Measurements from ENCODE around the gene PREX1.

PREX1 gene

GRCh38 chr20:48809673-48810072 is 18.1 kb downstream of the PREX1 start:
- no peak overlapping the region for H3K27ac ChIP-seq (ENCODE audit: low read length, poor library complexity, severe bottlenecking)
- H3K4me1 ChIP-seq (ENCODE audit: control insufficient read depth, insufficient read depth, low read depth, low read length), result peaks cover 2% of the 10 kb centered on the region
- no peak overlapping the region for H3K18ac ChIP-seq (ENCODE audit: low read depth in 1 of 2, low read length in 2 of 2)
- no peak overlapping the region for H2BK5ac ChIP-seq (ENCODE audit: low read depth, low read length, poor library complexity, severe bottlenecking)
- H3K9ac ChIP-seq (ENCODE audit: low read length), result no peak overlapping the region
- H3K9me3 ChIP-seq (ENCODE audit: control insufficient read depth, low read length), result peaks cover 12% of the 10 kb centered on the region
- H2BK120ac ChIP-seq (ENCODE audit: low read depth, low read length), result no peak overlapping the region
- H4K8ac ChIP-seq (ENCODE audit: low read length), result no peak overlapping the region
- WGBS, result 96% methylated on average over 4 of the region's 5 CpGs
- H3K4ac ChIP-seq (ENCODE audit: low read depth in 1 of 2, low read length in 2 of 2), result no peak overlapping the region
- no peak overlapping the region for H3K23ac ChIP-seq (ENCODE audit: low read length in 2 of 2)
- no peak for DNase-seq
- H4K91ac ChIP-seq (ENCODE audit: low read length), result no peak overlapping the region
- H2AK5ac ChIP-seq (ENCODE audit: low read length, severe bottlenecking), result no peak overlapping the region
- H3K4me3 ChIP-seq (ENCODE audit: insufficient read depth in 1 of 2, low read depth in 1 of 2, low read length in 2 of 2), result no peak overlapping the region
- no peak overlapping the region for H3K14ac ChIP-seq (ENCODE audit: low read length in 2 of 2)
- H3K79me1 ChIP-seq (replicated peaks; ENCODE audit: low read length, poor library complexity, severe bottlenecking), result peaks cover 34% of the 10 kb centered on the region
- no peak overlapping the region for H2BK12ac ChIP-seq (ENCODE audit: low read length in 2 of 2)
- no peaks in the 10 kb centered on the region for H3K36me3 ChIP-seq (ENCODE audit: control insufficient read depth in 1 of 2, insufficient read depth in 2 of 2, low read depth in 1 of 2, low read length in 2 of 2)
- H3K27me3 ChIP-seq (ENCODE audit: control insufficient read depth in 1 of 2, insufficient read depth in 1 of 2, low read length in 2 of 2), result peaks cover 0 to 25% of the 10 kb centered on the region in 2 experiments
- no peak overlapping the region for H3K4me2 ChIP-seq (ENCODE audit: low read length, poor library complexity, severe bottlenecking)
- H2BK15ac ChIP-seq (ENCODE audit: low read depth, poor library complexity, severe bottlenecking), result no peak overlapping the region
- no peak overlapping the region for H2AFZ ChIP-seq (ENCODE audit: low read depth, low read length)

DNA sequence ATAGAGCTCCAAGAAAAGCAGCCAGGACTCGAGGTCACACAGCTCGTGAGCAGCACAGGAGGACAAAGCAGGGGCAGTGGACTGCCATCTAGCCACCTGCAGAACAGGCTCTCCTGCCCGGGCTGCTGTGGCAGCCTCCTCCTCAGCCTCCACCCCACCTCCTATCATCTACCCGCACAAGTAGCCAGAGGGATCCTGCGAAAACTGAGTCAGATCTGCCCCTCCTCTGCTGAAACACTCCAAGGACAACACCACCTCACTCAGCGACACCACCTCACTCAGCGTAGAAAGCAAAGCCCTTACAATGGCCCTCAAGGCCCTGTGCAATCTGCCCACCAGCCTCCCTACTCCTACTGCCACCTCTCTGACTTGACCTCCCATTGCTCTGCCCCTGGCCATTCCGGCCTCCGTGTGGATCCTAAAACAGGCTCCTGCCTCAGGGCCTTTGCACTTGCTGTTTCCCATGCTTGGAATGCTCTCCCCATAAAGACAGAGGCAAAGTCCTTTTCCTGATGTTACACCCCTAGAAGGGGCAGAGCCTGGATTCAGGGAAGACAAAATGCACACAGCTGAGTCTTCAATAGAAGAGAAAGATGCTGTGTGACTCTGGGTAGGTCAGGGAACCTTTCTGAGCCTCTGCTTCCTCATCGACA is 19.3 kb downstream of the PREX1 start:
- Histone ChIP-seq H2BK5ac (ENCODE audit: low read depth, low read length, poor library complexity, severe bottlenecking) (no peak overlapping the region), H3K14ac (ENCODE audit: low read length in 2 of 2) (no peak overlapping the region), H3K27ac (ENCODE audit: low read length, poor library complexity, severe bottlenecking) (no peak overlapping the region), H2BK12ac (ENCODE audit: low read length in 2 of 2) (no peak overlapping the region), H3K4ac (ENCODE audit: low read depth in 1 of 2, low read length in 2 of 2) (no peak overlapping the region), H3K4me2 (ENCODE audit: low read length, poor library complexity, severe bottlenecking) (no peak overlapping the region), H4K91ac (ENCODE audit: low read length) (no peak overlapping the region), H3K9ac (ENCODE audit: low read length) (no peak overlapping the region), H3K18ac (ENCODE audit: low read depth in 1 of 2, low read length in 2 of 2) (no peak overlapping the region), H3K9me3 (ENCODE audit: control insufficient read depth, low read length) (peaks cover 12% of the 10 kb centered on the region), H3K36me3 (ENCODE audit: control insufficient read depth in 1 of 2, insufficient read depth in 2 of 2, low read depth in 1 of 2, low read length in 2 of 2) (no peaks in the 10 kb centered on the region), H3K4me1 (ENCODE audit: control insufficient read depth, insufficient read depth, low read depth, low read length) (peaks cover 2% of the 10 kb centered on the region), H4K8ac (ENCODE audit: low read length) (no peak overlapping the region), H3K23ac (ENCODE audit: low read length in 2 of 2) (no peak overlapping the region), H3K27me3 (ENCODE audit: control insufficient read depth in 1 of 2, insufficient read depth in 1 of 2, low read length in 2 of 2) (peaks cover 0 to 23% of the 10 kb centered on the region in 2 experiments), H2BK120ac (ENCODE audit: low read depth, low read length) (no peak overlapping the region), H3K4me3 (ENCODE audit: insufficient read depth in 1 of 2, low read depth in 1 of 2, low read length in 2 of 2) (no peak overlapping the region), H3K79me1 (replicated peaks; ENCODE audit: low read length, poor library complexity, severe bottlenecking) (peaks cover 37% of the 10 kb centered on the region), H2AFZ (ENCODE audit: low read depth, low read length) (no peak overlapping the region), H2AK5ac (ENCODE audit: low read length, severe bottlenecking) (no peak overlapping the region), H2BK15ac (ENCODE audit: low read depth, poor library complexity, severe bottlenecking) (no peak overlapping the region)
- no peak for DNase-seq
- 86% methylated on average over 10 of the region's 10 CpGs for WGBS

- Histone ChIP-seq H2BK15ac (ENCODE audit: low read depth, poor library complexity, severe bottlenecking) (no peak overlapping the region), H4K8ac (ENCODE audit: low read length) (no peak overlapping the region), H3K27me3 (ENCODE audit: control insufficient read depth in 1 of 2, insufficient read depth in 1 of 2, low read length in 2 of 2) (peaks cover 0 to 20% of the 10 kb centered on the region in 2 experiments), H3K4me1 (ENCODE audit: control insufficient read depth, insufficient read depth, low read depth, low read length) (peaks cover 2% of the 10 kb centered on the region), H2BK5ac (ENCODE audit: low read depth, low read length, poor library complexity, severe bottlenecking) (no peak overlapping the region), H3K14ac (ENCODE audit: low read length in 2 of 2) (no peak overlapping the region), H3K4me3 (ENCODE audit: insufficient read depth in 1 of 2, low read depth in 1 of 2, low read length in 2 of 2) (no peak overlapping the region), H3K79me1 (replicated peaks; ENCODE audit: low read length, poor library complexity, severe bottlenecking) (peaks cover 38% of the 10 kb centered on the region), H3K18ac (ENCODE audit: low read depth in 1 of 2, low read length in 2 of 2) (no peak overlapping the region), H3K36me3 (ENCODE audit: control insufficient read depth in 1 of 2, insufficient read depth in 2 of 2, low read depth in 1 of 2, low read length in 2 of 2) (no peaks in the 10 kb centered on the region), H3K9ac (ENCODE audit: low read length) (no peak overlapping the region), H4K91ac (ENCODE audit: low read length) (no peak overlapping the region), H2AK5ac (ENCODE audit: low read length, severe bottlenecking) (no peak overlapping the region), H3K27ac (ENCODE audit: low read length, poor library complexity, severe bottlenecking) (no peak overlapping the region), H3K4me2 (ENCODE audit: low read length, poor library complexity, severe bottlenecking) (no peak overlapping the region), H3K23ac (ENCODE audit: low read length in 2 of 2) (no peak overlapping the region), H2BK12ac (ENCODE audit: low read length in 2 of 2) (no peak overlapping the region), H3K4ac (ENCODE audit: low read depth in 1 of 2, low read length in 2 of 2) (no peak overlapping the region), H2BK120ac (ENCODE audit: low read depth, low read length) (no peak overlapping the region), H3K9me3 (ENCODE audit: control insufficient read depth, low read length) (peaks cover 12% of the 10 kb centered on the region), H2AFZ (ENCODE audit: low read depth, low read length) (no peak overlapping the region)
- WGBS, result 90% methylated on average over 10 of the region's 13 CpGs
- DNase-seq, result no peak
Observed at GRCh38 chr20:48807586-48808381, 20.0 kb downstream of the PREX1 start.

GRCh38 chr20:48807051-48807450 is 20.7 kb downstream of the PREX1 start:
- H2AK5ac ChIP-seq (ENCODE audit: low read length, severe bottlenecking), result no peak overlapping the region
- H2BK120ac ChIP-seq (ENCODE audit: low read depth, low read length), result no peak overlapping the region
- H3K23ac ChIP-seq (ENCODE audit: low read length in 2 of 2), result no peak overlapping the region
- peaks cover 42% of the 10 kb centered on the region for H3K79me1 ChIP-seq (replicated peaks; ENCODE audit: low read length, poor library complexity, severe bottlenecking)
- 88% methylated on average over 1 of the region's 1 CpG for WGBS
- no peak overlapping the region for H2BK5ac ChIP-seq (ENCODE audit: low read depth, low read length, poor library complexity, severe bottlenecking)
- H2BK12ac ChIP-seq (ENCODE audit: low read length in 2 of 2), result no peak overlapping the region
- no peak for DNase-seq
- no peak overlapping the region for H4K91ac ChIP-seq (ENCODE audit: low read length)
- no peak overlapping the region for H3K9ac ChIP-seq (ENCODE audit: low read length)
- no peak overlapping the region for H3K18ac ChIP-seq (ENCODE audit: low read depth in 1 of 2, low read length in 2 of 2)
- no peak overlapping the region for H4K8ac ChIP-seq (ENCODE audit: low read length)
- H3K27me3 ChIP-seq (ENCODE audit: control insufficient read depth in 1 of 2, insufficient read depth in 1 of 2, low read length in 2 of 2), result peaks cover 0 to 19% of the 10 kb centered on the region in 2 experiments
- no peaks in the 10 kb centered on the region for H3K4me1 ChIP-seq (ENCODE audit: control insufficient read depth, insufficient read depth, low read depth, low read length)
- no peak overlapping the region for H3K14ac ChIP-seq (ENCODE audit: low read length in 2 of 2)
- no peak overlapping the region for H3K27ac ChIP-seq (ENCODE audit: low read length, poor library complexity, severe bottlenecking)
- no peak overlapping the region for H2AFZ ChIP-seq (ENCODE audit: low read depth, low read length)
- H3K4me2 ChIP-seq (ENCODE audit: low read length, poor library complexity, severe bottlenecking), result no peak overlapping the region
- no peak overlapping the region for H3K4ac ChIP-seq (ENCODE audit: low read depth in 1 of 2, low read length in 2 of 2)
- H3K36me3 ChIP-seq (ENCODE audit: control insufficient read depth in 1 of 2, insufficient read depth in 2 of 2, low read depth in 1 of 2, low read length in 2 of 2), result no peaks in the 10 kb centered on the region
- peaks cover 12% of the 10 kb centered on the region for H3K9me3 ChIP-seq (ENCODE audit: control insufficient read depth, low read length)
- H2BK15ac ChIP-seq (ENCODE audit: low read depth, poor library complexity, severe bottlenecking), result no peak overlapping the region
- H3K4me3 ChIP-seq (ENCODE audit: insufficient read depth in 1 of 2, low read depth in 1 of 2, low read length in 2 of 2), result no peak overlapping the region
